CD14-positive monocyte (primary cell): ENCODE data around the gene FAM163B. TPM values are rescaled to one million over a fixed set of nuclear protein-coding genes. Genes with fewer than 3 reads are reported as not detected.

Source experiments
- DNase-seq, 3 donors: peaks; one replicate each; pipeline ENCODE4 v3.0.0-alpha.2; 2011 to 2022
- H2AFZ ChIP-seq: 2 replicates; pipeline ENCODE4 v1.6.0; 2012; ENCODE audit warnings: mild to moderate bottlenecking, low read depth, low read length, inconsistent platforms; ENCODE audit not compliant: insufficient read depth, poor library complexity, severe bottlenecking
- H3K27ac ChIP-seq, 2 donors: 1 replicate in 1 of 2; 2 replicates in 1 of 2; pipeline ENCODE4 v1.5.1; 2012 to 2013; ENCODE audit warnings: low read length in 2 of 2, control low read depth in 1 of 2, inconsistent platforms in 1 of 2, low read depth in 1 of 2, mild to moderate bottlenecking in 1 of 2
- H3K27me3 ChIP-seq, 2 donors: one replicate each; pipeline versions ENCODE4 v1.6.0 to v1.6.1; 2011 to 2013; ENCODE audit warnings: low read length in 2 of 2; ENCODE audit not compliant: control insufficient read depth in 2 of 2, insufficient read depth in 2 of 2
- H3K36me3 ChIP-seq, 2 donors: replicated peaks in 1 of 2; 1 replicate in 1 of 2; 2 replicates in 1 of 2; pipeline versions ENCODE4 v1.5.1 to v1.6.1; 2012 to 2013; ENCODE audit warnings: low read length in 2 of 2, control low read depth in 1 of 2, inconsistent platforms in 1 of 2, mild to moderate bottlenecking in 1 of 2; ENCODE audit not compliant: insufficient read depth in 2 of 2, control insufficient read depth in 1 of 2
- H3K4me1 ChIP-seq, 2 donors: 1 replicate in 1 of 2; 2 replicates in 1 of 2; pipeline versions ENCODE4 v1.5.1 to v1.6.1; 2012 to 2013; ENCODE audit warnings: low read length in 2 of 2, control low read depth in 1 of 2, inconsistent platforms in 1 of 2, mild to moderate bottlenecking in 1 of 2, moderate library complexity in 1 of 2; ENCODE audit not compliant: insufficient read depth in 2 of 2, control insufficient read depth in 1 of 2
- H3K4me2 ChIP-seq: replicated peaks from 2 replicates; pipeline ENCODE3; 2012; ENCODE audit warnings: low read length, moderate library complexity, mild to moderate bottlenecking; ENCODE audit not compliant: poor library complexity, severe bottlenecking; ENCODE audit errors: extremely low read depth
- H3K4me3 ChIP-seq, 3 experiments: fragments of 200-600 bp in 1 of 3; sonication (generic) in 1 of 3; replicated peaks in 1 of 3; 1 replicate in 2 of 3; 2 replicates in 1 of 3; pipeline ENCODE4 v1.5.1; 2011 to 2013; ENCODE audit warnings: low read length in 3 of 3, mild to moderate bottlenecking in 3 of 3, control low read depth in 2 of 3, low read depth in 2 of 3, inconsistent platforms in 1 of 3, moderate library complexity in 1 of 3
- H3K79me2 ChIP-seq: 2 replicates; pipeline ENCODE4 v1.6.0; 2012; ENCODE audit warnings: mild to moderate bottlenecking, control low read depth, inconsistent platforms, low read length, moderate library complexity; ENCODE audit not compliant: insufficient read depth
- H3K9ac ChIP-seq: 2 replicates; pipeline ENCODE4 v1.6.0; 2017; ENCODE audit warnings: low read length, mild to moderate bottlenecking; ENCODE audit not compliant: insufficient read depth, poor library complexity, severe bottlenecking
- H3K9me3 ChIP-seq, 2 donors: replicated peaks in 1 of 2; 1 replicate in 1 of 2; 2 replicates in 1 of 2; pipeline versions ENCODE4 v1.5.1 to v1.6.1; 2012 to 2013; ENCODE audit warnings: low read length in 2 of 2, control low read depth in 1 of 2; ENCODE audit not compliant: control insufficient read depth in 1 of 2, insufficient read depth in 1 of 2
- H4K20me1 ChIP-seq: 2 replicates; pipeline ENCODE4 v1.6.0; 2012; ENCODE audit warnings: mild to moderate bottlenecking, low read length, control low read depth, moderate library complexity; ENCODE audit not compliant: insufficient read depth
- H3K27ac Mint-ChIP-seq, 7 donors: one replicate each; pipeline ENCODE4 v1.8.0; 2020; ENCODE audit warnings: mild to moderate bottlenecking in 7 of 7, mixed read lengths in 7 of 7, moderate library complexity in 6 of 7, inconsistent platforms in 2 of 7
- H3K27me3 Mint-ChIP-seq, 3 donors: one replicate each; pipeline ENCODE4 v1.8.0; 2021 to 2022; ENCODE audit warnings: low read depth in 3 of 3, mild to moderate bottlenecking in 3 of 3, mixed read lengths in 3 of 3, moderate library complexity in 3 of 3, inconsistent platforms in 1 of 3
- H3K36me3 Mint-ChIP-seq, 2 donors: one replicate each; pipeline ENCODE4 v1.8.0; 2020; ENCODE audit warnings: mixed read lengths in 2 of 2, inconsistent platforms in 1 of 2, mild to moderate bottlenecking in 1 of 2
- H3K4me1 Mint-ChIP-seq: one replicate; pipeline ENCODE4 v1.8.0; 2020; ENCODE audit warnings: mild to moderate bottlenecking, mixed read lengths
- H3K4me3 Mint-ChIP-seq, 2 donors: one replicate each; pipeline ENCODE4 v1.8.0; 2020; ENCODE audit warnings: mild to moderate bottlenecking in 2 of 2, mixed read lengths in 2 of 2, moderate library complexity in 1 of 2
- H3K9me3 Mint-ChIP-seq, 7 donors: one replicate each; pipeline ENCODE4 v1.8.0; 2020 to 2022; ENCODE audit warnings: mixed read lengths in 7 of 7, mild to moderate bottlenecking in 6 of 7, moderate library complexity in 6 of 7, inconsistent platforms in 2 of 7
- CTCF ChIP-seq: fragments of 200-600 bp; IDR thresholded peaks from one replicate; pipeline ENCODE4 v1.8.0; 2022; ENCODE audit warnings: antibody characterized with exemption, mild to moderate bottlenecking
- WGBS: methylation state at CpG from one replicate; pipeline ENCODE4 v1.1.5; 2013; ENCODE audit warnings: missing lambda C conversion rate; ENCODE audit not compliant: insufficient coverage; 5-methylcytosine and 5-hydroxymethylcytosine counted together
- intact Hi-C, 2 donors: fragments of 100-400 bp; cut with micrococcal nuclease; formaldehyde crosslinking; loops; one replicate each; pipeline versions ENCODE4 v1.15.0 to v1.15.1; 2023
- polyA plus RNA-seq, 3 donors: library from polyadenylated mRNA; depleted of rRNA in 1 of 3; unstranded in 2 of 3; stranded (reverse) in 1 of 3; fragments of 300-500 nt in 2 of 3; fragments of >200 nt in 1 of 3; fragmentation: Illumina TruSeq in 2 of 3; gene quantifications; 1 replicate in 2 of 3; 2 replicates in 1 of 3; pipeline ENCODE4 v1.2.3, GENCODE V29; 2012 to 2021

The FAM163B gene
- polyA plus RNA-seq, 3 donors, result not detected

GRCh38 chr9:133592731-133593409 lies 16.3 kb downstream of the FAM163B start:
- Histone ChIP-seq H3K27ac (no peak overlapping the region), H4K20me1 (no peaks in the 10 kb centered on the region), H3K36me3 (no peaks in the 10 kb centered on the region), H3K9ac (no peak overlapping the region), H3K79me2 (no peaks in the 10 kb centered on the region), H3K4me1 (no peaks in the 10 kb centered on the region), H2AFZ (no peak overlapping the region), H3K4me3 (no peak overlapping the region), H3K27me3 (no peaks in the 10 kb centered on the region), H3K9me3 (peaks cover 25 to 32% of the 10 kb centered on the region in 2 donors), H3K4me2 (no peak overlapping the region)
- Mint-ChIP-seq H3K27me3 (peaks cover 0 to 6% (median 5%) of the 10 kb centered on the region in 3 donors), H3K9me3 (peaks cover 28 to 37% (median 33%) of the 10 kb centered on the region in 7 donors), H3K4me3 (no peak overlapping the region), H3K36me3 (no peaks in the 10 kb centered on the region), H3K27ac (no peak overlapping the region), H3K4me1 (no peaks in the 10 kb centered on the region)
- no peak for TF ChIP-seq CTCF
- no peak for DNase-seq
- intact Hi-C loops, result no loop called here
- 88% methylated on average over 16 of the region's 17 CpGs for WGBS

- Histone ChIP-seq H2AFZ (no peak overlapping the region), H3K27me3 (peaks cover 0 to 2% of the 10 kb centered on the region in 2 donors), H3K9me3 (peaks cover 16 to 28% of the 10 kb centered on the region in 2 donors), H3K9ac (no peak overlapping the region), H3K4me1 (no peaks in the 10 kb centered on the region), H3K36me3 (no peaks in the 10 kb centered on the region), H3K4me3 (no peak overlapping the region), H3K79me2 (no peaks in the 10 kb centered on the region), H3K4me2 (no peak overlapping the region), H4K20me1 (no peaks in the 10 kb centered on the region), H3K27ac (no peak overlapping the region)
- H3K4me1 Mint-ChIP-seq, result no peaks in the 10 kb centered on the region
- H3K9me3 Mint-ChIP-seq, result peaks cover 19 to 31% (median 25%) of the 10 kb centered on the region in 7 donors
- H3K27ac Mint-ChIP-seq, result no peak overlapping the region
- no peak for DNase-seq
- 85% methylated on average over 10 of the region's 10 CpGs for WGBS
- H3K36me3 Mint-ChIP-seq, result no peaks in the 10 kb centered on the region
- intact Hi-C loops, result no loop called here
- TF ChIP-seq CTCF, result no peak
- H3K27me3 Mint-ChIP-seq, result peaks cover 2 to 8% (median 5%) of the 10 kb centered on the region in 3 donors
- H3K4me3 Mint-ChIP-seq, result no peak overlapping the region
Measured at GRCh38 chr9:133591985-133592384, 17.2 kb downstream of the FAM163B start.
